ENCODE measurements around the gene RXFP1.

GRCh38 chr4:158572608-158573007 is 50.9 kb downstream of the RXFP1 start:
- TF ChIP-seq ISL1 (CRISPR knock-in tag; IDR thresholded peaks at IDR 0.05), result no peak
- no peak for TF ChIP-seq PPARA (CRISPR knock-in tag; IDR thresholded peaks at IDR 0.05; ENCODE audit: borderline replicate concordance)

Data from SK-N-SH treated with all-trans-retinoic acid at 6 μM for 48 hours (cell line).